Smooth muscle cell (in vitro differentiated cells): ENCODE results near the gene PAPSS2. TPM values are rescaled to one million over a fixed set of nuclear protein-coding genes. Genes with fewer than 3 reads are reported as not detected.

Experiments
- DNase-seq: peaks from one replicate; lab custom pipeline; 2025; ENCODE audit not compliant: unreplicated experiment; lab: John Stamatoyannopoulos, UW
- H2AFZ ChIP-seq: fragments of 200-600 bp; sonication (generic); 2 replicates; pipeline ENCODE4 v1.6.0; 2016; ENCODE audit warnings: antibody characterized with exemption, low read depth, mild to moderate bottlenecking
- H3F3A ChIP-seq: fragments of 200-600 bp; sonication (generic); 2 replicates; pipeline ENCODE4 v1.6.0; 2017; ENCODE audit warnings: antibody characterized with exemption, low read depth
- H3K27ac ChIP-seq: fragments of 200-600 bp; sonication (generic); 2 replicates; pipeline ENCODE4 v1.5.1; 2016; ENCODE audit warnings: low read depth, mild to moderate bottlenecking
- H3K27me3 ChIP-seq: fragments of 200-600 bp; sonication (generic); 2 replicates; pipeline ENCODE4 v1.6.1; 2016; ENCODE audit warnings: low read depth, mild to moderate bottlenecking
- H3K36me3 ChIP-seq: fragments of 200-600 bp; sonication (generic); 2 replicates; pipeline ENCODE4 v1.5.1; 2016; ENCODE audit warnings: low read depth
- H3K4me1 ChIP-seq: fragments of 200-600 bp; sonication (generic); 2 replicates; pipeline ENCODE4 v1.5.1; 2016; ENCODE audit warnings: low read depth
- H3K4me2 ChIP-seq: fragments of 200-600 bp; sonication (generic); 2 replicates; pipeline ENCODE4 v1.6.0; 2016; ENCODE audit warnings: mild to moderate bottlenecking
- H3K4me3 ChIP-seq: fragments of 200-600 bp; sonication (generic); 2 replicates; pipeline ENCODE4 v1.5.1; 2016; ENCODE audit warnings: mild to moderate bottlenecking
- H3K79me2 ChIP-seq: fragments of 200-600 bp; sonication (generic); 2 replicates; pipeline ENCODE4 v1.6.0; 2016; ENCODE audit warnings: low read depth, mild to moderate bottlenecking
- H3K9ac ChIP-seq: fragments of 200-600 bp; sonication (generic); 2 replicates; pipeline ENCODE4 v1.6.0; 2016; ENCODE audit warnings: low read depth
- H3K9me3 ChIP-seq: fragments of 200-600 bp; sonication (generic); replicated peaks from 2 replicates; pipeline ENCODE4 v1.5.1; 2016; ENCODE audit warnings: low read depth
- H4K20me1 ChIP-seq: fragments of 200-600 bp; sonication (generic); 2 replicates; pipeline ENCODE4 v1.6.0; 2016; ENCODE audit warnings: low read depth
- WGBS: methylation state at CpG from one replicate; pipeline ENCODE4 v1.1.7; 2016; ENCODE audit warnings: low lambda C conversion rate; 5-methylcytosine and 5-hydroxymethylcytosine counted together
- polyA plus RNA-seq: library from polyadenylated mRNA; unstranded; fragments of >200 nt; fragmentation: Nextera tagmentation; extraction: Ambion mirVana; gene quantifications from 2 replicates; pipeline ENCODE4 v1.2.1, GENCODE V29; 2016
- total RNA-seq: library from RNA; depleted of rRNA; stranded (reverse); fragments of >200 nt; gene quantifications from 2 replicates; pipeline ENCODE4 v1.2.3, GENCODE V29; 2014
- TF ChIP-seq, protein P1 (sequence below): fragments of 200-600 bp; sonication (generic); IDR thresholded peaks from 2 replicates; pipeline ENCODE4 v1.5.1; 2017; ENCODE audit warnings: borderline replicate concordance, mild to moderate bottlenecking, antibody characterized with exemption; ENCODE audit not compliant: insufficient read depth, poor library complexity, severe bottlenecking

The PAPSS2 gene
- total and polyA plus RNA-seq, 2 experiments from 2014 or later, result 96.1 to 105 TPM

DNA sequence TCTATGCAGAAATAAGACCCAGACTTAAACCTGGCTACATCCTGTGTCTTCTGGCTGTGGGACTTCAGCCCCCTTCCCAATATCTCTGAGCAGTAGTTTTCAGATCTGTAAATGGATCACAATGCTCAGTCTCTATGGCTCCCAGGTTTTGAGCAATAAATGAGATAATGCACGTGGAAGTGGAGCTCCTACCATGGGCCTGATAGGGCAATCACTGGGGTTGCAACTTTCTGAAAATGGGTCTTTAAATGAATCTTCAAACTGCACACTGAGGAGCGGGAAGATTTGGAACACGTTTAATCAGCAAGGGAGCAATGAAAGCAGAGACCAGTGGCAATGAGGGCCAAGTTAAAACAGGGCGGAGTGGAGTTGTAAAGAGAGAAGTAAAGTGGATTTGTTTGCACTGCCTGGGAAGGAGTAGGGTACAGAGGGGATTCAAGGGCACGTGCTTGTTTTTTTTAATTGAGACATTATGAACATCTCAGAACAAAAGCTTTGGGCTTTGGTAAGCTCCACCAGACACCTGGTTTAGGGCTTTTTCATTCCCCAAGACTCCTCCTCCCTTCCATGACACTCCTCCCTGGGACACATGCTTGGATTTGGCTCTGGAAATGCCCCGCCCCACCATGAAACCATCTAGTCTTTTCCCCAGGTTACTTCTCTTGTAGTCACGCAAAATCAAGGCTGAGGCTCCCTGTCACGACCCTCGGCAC is 42.7 kb downstream of the PAPSS2 start:
- peaks cover 88% of the 10 kb centered on the region for H4K20me1 ChIP-seq
- no peak overlapping the region for H3K4me3 ChIP-seq
- WGBS, result 84% methylated on average over 9 of the region's 9 CpGs
- no peaks in the 10 kb centered on the region for H3K9me3 ChIP-seq
- no peak overlapping the region for H3K4me2 ChIP-seq
- H3K27ac ChIP-seq, result no peak overlapping the region
- H3K9ac ChIP-seq, result no peak overlapping the region
- TF ChIP-seq, protein P1, sequence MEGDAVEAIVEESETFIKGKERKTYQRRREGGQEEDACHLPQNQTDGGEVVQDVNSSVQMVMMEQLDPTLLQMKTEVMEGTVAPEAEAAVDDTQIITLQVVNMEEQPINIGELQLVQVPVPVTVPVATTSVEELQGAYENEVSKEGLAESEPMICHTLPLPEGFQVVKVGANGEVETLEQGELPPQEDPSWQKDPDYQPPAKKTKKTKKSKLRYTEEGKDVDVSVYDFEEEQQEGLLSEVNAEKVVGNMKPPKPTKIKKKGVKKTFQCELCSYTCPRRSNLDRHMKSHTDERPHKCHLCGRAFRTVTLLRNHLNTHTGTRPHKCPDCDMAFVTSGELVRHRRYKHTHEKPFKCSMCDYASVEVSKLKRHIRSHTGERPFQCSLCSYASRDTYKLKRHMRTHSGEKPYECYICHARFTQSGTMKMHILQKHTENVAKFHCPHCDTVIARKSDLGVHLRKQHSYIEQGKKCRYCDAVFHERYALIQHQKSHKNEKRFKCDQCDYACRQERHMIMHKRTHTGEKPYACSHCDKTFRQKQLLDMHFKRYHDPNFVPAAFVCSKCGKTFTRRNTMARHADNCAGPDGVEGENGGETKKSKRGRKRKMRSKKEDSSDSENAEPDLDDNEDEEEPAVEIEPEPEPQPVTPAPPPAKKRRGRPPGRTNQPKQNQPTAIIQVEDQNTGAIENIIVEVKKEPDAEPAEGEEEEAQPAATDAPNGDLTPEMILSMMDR, result no peak
- H3K27me3 ChIP-seq, result no peaks in the 10 kb centered on the region
- no peak overlapping the region for H2AFZ ChIP-seq
- H3K36me3 ChIP-seq, result no peaks in the 10 kb centered on the region
- DNase-seq, result no peak
- peaks cover 20% of the 10 kb centered on the region for H3K79me2 ChIP-seq
- H3K4me1 ChIP-seq, result no peaks in the 10 kb centered on the region
- no peaks in the 10 kb centered on the region for H3F3A ChIP-seq

GRCh38 chr10:87702973-87703294 is 43.3 kb downstream of the PAPSS2 start:
- H3K9me3 ChIP-seq, result no peaks in the 10 kb centered on the region
- H3K36me3 ChIP-seq, result no peaks in the 10 kb centered on the region
- no peaks in the 10 kb centered on the region for H3K27me3 ChIP-seq
- H2AFZ ChIP-seq, result no peak overlapping the region
- no peak for DNase-seq
- WGBS, result 90% methylated on average over 4 of the region's 4 CpGs
- H3K4me3 ChIP-seq, result no peak overlapping the region
- peaks cover 20% of the 10 kb centered on the region for H3K79me2 ChIP-seq
- H3K4me1 ChIP-seq, result no peaks in the 10 kb centered on the region
- H3K4me2 ChIP-seq, result no peak overlapping the region
- H3K27ac ChIP-seq, result no peak overlapping the region
- H4K20me1 ChIP-seq, result peaks cover 88% of the 10 kb centered on the region
- TF ChIP-seq, protein P1, result no peak
- H3K9ac ChIP-seq, result no peak overlapping the region
- H3F3A ChIP-seq, result no peaks in the 10 kb centered on the region

GRCh38 chr10:87703771-87704170 is 44.1 kb downstream of the PAPSS2 start:
- Histone ChIP-seq H3K9ac (no peak overlapping the region), H2AFZ (no peak overlapping the region), H3K27ac (no peak overlapping the region), H3K4me2 (no peak overlapping the region), H4K20me1 (peaks cover 85% of the 10 kb centered on the region), H3K4me3 (no peak overlapping the region), H3K4me1 (no peaks in the 10 kb centered on the region), H3K79me2 (peaks cover 22% of the 10 kb centered on the region), H3K27me3 (no peaks in the 10 kb centered on the region), H3K36me3 (no peaks in the 10 kb centered on the region), H3K9me3 (no peaks in the 10 kb centered on the region), H3F3A (no peaks in the 10 kb centered on the region)
- TF ChIP-seq, protein P1, result no peak
- 90% methylated on average over 1 of the region's 1 CpG for WGBS
- DNase-seq, result no peak

- Histone ChIP-seq H3K27me3 (no peaks in the 10 kb centered on the region), H3K9me3 (no peaks in the 10 kb centered on the region), H3K27ac (no peak overlapping the region), H3K9ac (no peak overlapping the region), H2AFZ (no peak overlapping the region), H3F3A (no peaks in the 10 kb centered on the region), H3K4me3 (no peak overlapping the region), H3K4me2 (no peak overlapping the region), H3K4me1 (no peaks in the 10 kb centered on the region), H3K79me2 (peaks cover 16% of the 10 kb centered on the region), H4K20me1 (peaks cover 86% of the 10 kb centered on the region), H3K36me3 (peaks cover 11% of the 10 kb centered on the region)
- DNase-seq, result no peak
- TF ChIP-seq, protein P1, result no peak
Measured at GRCh38 chr10:87705339-87705738, 45.7 kb downstream of the PAPSS2 start.
